ENCODE results near the gene PROB1.
"Not testable (repeated sequence)": the region's sequence is repeated elsewhere in the genome, so short reads cannot be mapped to it uniquely, and the experiment has no call there.

The PROB1 gene

GRCh38 chr5:139413963-139414362 lies 19.1 kb upstream of the PROB1 start:
- peak in 1 of 2 experiments; percentile 36 for DNase-seq

GRCh38 chr5:139413153-139413552 lies 18.2 kb upstream of the PROB1 start:
- DNase-seq, result no peak

- no peak for DNase-seq
These were observed 16.3 kb upstream of the PROB1 start for GRCh38 chr5:139410993-139411828.

- DNase-seq, result no peak
These were observed 15.5 kb upstream of the PROB1 start for GRCh38 chr5:139410121-139410992.

GRCh38 chr5:139409116-139409515 lies 14.2 kb upstream of the PROB1 start:
- not testable (repeated sequence) for DNase-seq

- no peak for DNase-seq
These were observed 13.3 kb upstream of the PROB1 start for GRCh38 chr5:139408191-139408590.

- no peak for DNase-seq
These were observed 12.6 kb upstream of the PROB1 start for GRCh38 chr5:139407517-139407916.

GRCh38 chr5:139406963-139407362 lies 12.1 kb upstream of the PROB1 start:
- DNase-seq, result no peak

- DNase-seq, result no peak
These were observed 9.6 kb upstream of the PROB1 start for GRCh38 chr5:139404484-139404840.

- peak; percentile 99 for DNase-seq
These were observed 9.0 kb upstream of the PROB1 start, which contains the start of gene SPATA24 for GRCh38 chr5:139403787-139404483. SPATA24 (minus strand) TSS chr5:139404089; CDS start chr5:139404060, 29 bp downstream.

GRCh38 chr5:139403418-139403786 lies 8.5 kb upstream of the PROB1 start:
- DNase-seq, result no peak

GRCh38 chr5:139402561-139403158 lies 7.8 kb upstream of the PROB1 start:
- peak; percentile 38 to 49 for DNase-seq

GRCh38 chr5:139401546-139401945 lies 6.6 kb upstream of the PROB1 start:
- DNase-seq, result no peak

- DNase-seq, result no peak
These were observed 4.7 kb upstream of the PROB1 start for GRCh38 chr5:139399501-139400121.

GRCh38 chr5:139397921-139398320 lies 3.0 kb upstream of the PROB1 start:
- no peak for DNase-seq

GRCh38 chr5:139396691-139397090 lies 1.8 kb upstream of the PROB1 start:
- no peak for DNase-seq

- no peak for DNase-seq
These were observed 1.1 kb upstream of the PROB1 start for GRCh38 chr5:139395844-139396640.

GRCh38 chr5:139394123-139394653 lies 716 bp downstream of the PROB1 start:
- peak; percentile 63 to 69 for DNase-seq

GRCh38 chr5:139393497-139394122 lies 1.3 kb downstream of the PROB1 start:
- DNase-seq, result no peak

- peak; percentile 90 to 91 for DNase-seq
These were observed 2.0 kb downstream of the PROB1 start for GRCh38 chr5:139392678-139393496.

Measured in activated CD4-positive, alpha-beta T cell treated with anti-CD3 and anti-CD28 coated beads, Interleukin-2, amount 50 U/mL, for 48 hours (primary cell).